Caco-2 (cell line): ENCODE results near the gene MEGF11. TPM values are rescaled to one million over a fixed set of nuclear protein-coding genes. Genes with fewer than 3 reads are reported as not detected.

ENCODE experiments used
- BruUV-seq: library from RNA; stranded (reverse); fragments of 400-500 nt; replicated peaks from 2 replicates; lab custom pipeline; 2021; lab: Mats Ljungman, UMichigan
- CTCF ChIA-PET: fragments of 300-600 bp; sonication (Branson Sonifier 250); formaldehyde crosslinking; loops from one replicate; lab custom pipeline; 2022; ENCODE audit warnings: antibody characterized with exemption; lab: Charles Lee
- POLR2A ChIA-PET: fragments of 300-600 bp; sonication (Branson Sonifier 250); formaldehyde crosslinking; loops from one replicate; lab custom pipeline; 2022; ENCODE audit warnings: antibody characterized with exemption; lab: Charles Lee
- DNase-seq, 2 experiments: peaks; one replicate each; pipeline versions ENCODE4 v3.0.0 to v3.0.0-alpha.2; 2020 to 2022
- H3K27me3 ChIP-seq: replicated peaks from 2 replicates; pipeline ENCODE4 v1.6.0; 2011; ENCODE audit warnings: low read length; ENCODE audit not compliant: control insufficient read depth, insufficient read depth
- H3K36me3 ChIP-seq: 2 replicates; pipeline ENCODE4 v1.5.1; 2011; ENCODE audit warnings: low read length; ENCODE audit not compliant: control insufficient read depth, insufficient read depth
- H3K4me1 ChIP-seq: fragments of 250-450 bp; sonication (Bioruptor Pico); 2 replicates; pipeline ENCODE4 v1.5.1; 2020; ENCODE audit warnings: mild to moderate bottlenecking
- H3K4me3 ChIP-seq: 2 replicates; pipeline ENCODE4 v1.5.1; 2011; ENCODE audit warnings: low read depth, mild to moderate bottlenecking, control low read depth, low read length
- H3K9me3 ChIP-seq: fragments of 250-450 bp; sonication (Bioruptor Pico); 2 replicates; pipeline ENCODE4 v1.5.1; 2020; ENCODE audit warnings: mild to moderate bottlenecking, moderate library complexity
- H3K27ac Mint-ChIP-seq: one replicate; pipeline ENCODE4 v1.8.0; 2022; ENCODE audit warnings: mixed read lengths; ENCODE audit not compliant: unreplicated experiment
- H3K27me3 Mint-ChIP-seq: one replicate; pipeline ENCODE4 v1.8.0; 2022; ENCODE audit warnings: mixed read lengths; ENCODE audit not compliant: insufficient read depth, unreplicated experiment
- H3K36me3 Mint-ChIP-seq: one replicate; pipeline ENCODE4 v1.8.0; 2022; ENCODE audit warnings: mild to moderate bottlenecking, mixed read lengths; ENCODE audit not compliant: insufficient read depth, unreplicated experiment
- H3K4me1 Mint-ChIP-seq: one replicate; pipeline ENCODE4 v1.8.0; 2022; ENCODE audit warnings: low read depth, mixed read lengths; ENCODE audit not compliant: unreplicated experiment
- H3K4me3 Mint-ChIP-seq: one replicate; pipeline ENCODE4 v1.8.0; 2022; ENCODE audit warnings: mild to moderate bottlenecking, moderate library complexity, mixed read lengths; ENCODE audit not compliant: unreplicated experiment
- H3K9me3 Mint-ChIP-seq: one replicate; pipeline ENCODE4 v1.8.0; 2022; ENCODE audit warnings: mixed read lengths; ENCODE audit not compliant: unreplicated experiment
- intact Hi-C: fragments of 100-400 bp; cut with micrococcal nuclease; formaldehyde crosslinking; loops from one replicate; pipeline ENCODE4 v1.10.0; 2022; ENCODE audit not compliant: unreplicated experiment
- microRNA-seq: library from miRNA; unstranded; fragments of <30 nt; microRNA quantifications from one replicate; pipeline ENCODE4 v1.2.0, GENCODE V29; 2022
- total RNA-seq: library from RNA; stranded (reverse); gene quantifications from 2 replicates; pipeline ENCODE4 v1.2.3, GENCODE V29; 2022
- TF ChIP-seq, protein P1 (sequence below), 2 experiments: fragments of 200-600 bp in 1 of 2; IDR thresholded peaks; 1 replicate in 1 of 2; 2 replicates in 1 of 2; pipeline versions ENCODE4 v1.5.1 to v1.8.0; 2011 to 2022; ENCODE audit warnings: antibody characterized with exemption in 1 of 2, control low read depth in 1 of 2, inconsistent platforms in 1 of 2, low read depth in 1 of 2, low read length in 1 of 2, mild to moderate bottlenecking in 1 of 2, moderate library complexity in 1 of 2; ENCODE audit not compliant: insufficient read depth in 1 of 2, severe bottlenecking in 1 of 2, unreplicated experiment in 1 of 2

Gene MEGF11
- total RNA-seq, 1 experiment from 2014 or later = 0.66 TPM

DNA sequence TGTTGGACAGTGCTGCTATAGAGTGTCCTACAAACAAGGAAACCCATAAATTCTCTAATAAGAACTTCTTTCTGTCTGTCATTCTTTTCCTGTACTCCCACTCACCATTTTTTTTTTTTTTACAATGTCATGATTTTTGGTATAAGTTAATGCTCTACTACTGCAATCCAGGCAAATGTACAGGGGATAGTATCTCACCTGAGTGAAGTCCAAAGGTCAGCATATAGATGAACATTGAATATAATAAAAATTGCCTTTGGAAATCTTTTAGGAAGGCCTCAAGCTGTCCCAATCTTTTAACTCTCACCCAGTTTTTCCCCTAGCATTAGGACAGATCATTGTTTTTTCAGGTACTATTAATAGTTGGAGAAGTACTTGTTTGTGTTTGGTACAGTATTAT is 405.6 kb downstream of the MEGF11 start:
- TF ChIP-seq, protein P1, sequence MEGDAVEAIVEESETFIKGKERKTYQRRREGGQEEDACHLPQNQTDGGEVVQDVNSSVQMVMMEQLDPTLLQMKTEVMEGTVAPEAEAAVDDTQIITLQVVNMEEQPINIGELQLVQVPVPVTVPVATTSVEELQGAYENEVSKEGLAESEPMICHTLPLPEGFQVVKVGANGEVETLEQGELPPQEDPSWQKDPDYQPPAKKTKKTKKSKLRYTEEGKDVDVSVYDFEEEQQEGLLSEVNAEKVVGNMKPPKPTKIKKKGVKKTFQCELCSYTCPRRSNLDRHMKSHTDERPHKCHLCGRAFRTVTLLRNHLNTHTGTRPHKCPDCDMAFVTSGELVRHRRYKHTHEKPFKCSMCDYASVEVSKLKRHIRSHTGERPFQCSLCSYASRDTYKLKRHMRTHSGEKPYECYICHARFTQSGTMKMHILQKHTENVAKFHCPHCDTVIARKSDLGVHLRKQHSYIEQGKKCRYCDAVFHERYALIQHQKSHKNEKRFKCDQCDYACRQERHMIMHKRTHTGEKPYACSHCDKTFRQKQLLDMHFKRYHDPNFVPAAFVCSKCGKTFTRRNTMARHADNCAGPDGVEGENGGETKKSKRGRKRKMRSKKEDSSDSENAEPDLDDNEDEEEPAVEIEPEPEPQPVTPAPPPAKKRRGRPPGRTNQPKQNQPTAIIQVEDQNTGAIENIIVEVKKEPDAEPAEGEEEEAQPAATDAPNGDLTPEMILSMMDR (IDR thresholded peaks at IDR 0.05; ENCODE audit: insufficient read depth in 1 of 2, low read depth in 1 of 2, low read length in 1 of 2, severe bottlenecking in 1 of 2, unreplicated experiment in 1 of 2) = no peak
- no peak overlapping the region for H3K4me3 Mint-ChIP-seq
- H3K4me3 ChIP-seq = no peak overlapping the region
- H3K4me1 ChIP-seq = no peaks in the 10 kb centered on the region
- H3K36me3 Mint-ChIP-seq = no peaks in the 10 kb centered on the region
- DNase-seq = no peak
- CTCF ChIA-PET = no interaction called here
- no peaks in the 10 kb centered on the region for H3K27me3 Mint-ChIP-seq
- no peaks in the 10 kb centered on the region for H3K9me3 Mint-ChIP-seq
- H3K36me3 ChIP-seq = no peaks in the 10 kb centered on the region
- no peaks in the 10 kb centered on the region for H3K4me1 Mint-ChIP-seq
- no peak overlapping the region for H3K27ac Mint-ChIP-seq
- POLR2A ChIA-PET = interaction anchor here (0.6 kb wide), 1 partner anchor 538 kb away, joined by 3 read pairs; no protein-coding TSS in a partner anchor
- intact Hi-C loops = loop anchor here (2.0 kb wide), 1 partner anchor 15 kb away; no protein-coding TSS in a partner anchor
- no peaks in the 10 kb centered on the region for H3K27me3 ChIP-seq
- H3K9me3 ChIP-seq = peaks cover 4% of the 10 kb centered on the region; the same call in 1 of the 2 replicates
- no TSS peak for BruUV-seq

DNA sequence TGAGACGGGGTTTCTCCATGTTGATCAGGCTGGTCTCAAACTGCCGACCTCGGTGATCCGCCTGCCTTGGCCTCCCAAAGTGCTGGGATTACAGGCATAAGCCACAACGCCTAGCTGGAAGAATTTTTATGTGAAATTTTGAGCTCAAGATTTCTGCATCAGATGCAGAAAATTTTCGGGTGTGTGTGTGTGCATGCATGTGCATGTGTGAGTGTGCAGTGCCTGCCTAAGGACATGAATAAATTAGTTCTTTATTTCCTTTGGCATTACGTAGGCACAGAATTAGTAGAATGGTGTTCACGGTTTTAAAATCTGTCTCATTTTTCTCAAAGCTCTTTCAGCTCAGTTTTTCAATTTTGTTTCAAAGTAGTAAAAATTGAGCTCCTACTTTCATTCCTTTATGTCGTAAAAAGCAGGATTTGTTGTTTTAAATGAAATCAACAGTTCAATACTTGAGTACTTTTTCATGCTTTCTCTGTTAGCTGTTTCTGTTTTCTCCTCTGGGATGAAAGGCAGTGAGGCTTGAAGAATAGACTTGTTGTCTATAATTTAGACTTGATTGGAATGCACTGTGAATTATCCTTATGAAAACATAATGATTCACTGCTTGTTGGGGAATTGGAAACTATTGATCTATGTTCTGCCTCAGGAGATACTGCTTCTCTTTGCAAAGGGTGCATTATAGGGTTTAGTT is 407.6 kb downstream of the MEGF11 start:
- H3K4me1 ChIP-seq = no peaks in the 10 kb centered on the region
- Mint-ChIP-seq H3K9me3 (no peaks in the 10 kb centered on the region), H3K27ac (no peak overlapping the region), H3K4me1 (no peaks in the 10 kb centered on the region), H3K36me3 (no peaks in the 10 kb centered on the region), H3K4me3 (no peak overlapping the region), H3K27me3 (no peaks in the 10 kb centered on the region)
- no peaks in the 10 kb centered on the region for H3K27me3 ChIP-seq
- no peak overlapping the region for H3K4me3 ChIP-seq
- DNase-seq = no peak
- TF ChIP-seq, protein P1 (IDR thresholded peaks at IDR 0.05; ENCODE audit: insufficient read depth in 1 of 2, low read depth in 1 of 2, low read length in 1 of 2, severe bottlenecking in 1 of 2, unreplicated experiment in 1 of 2) = no peak
- ChIA-PET CTCF (no interaction called here), POLR2A (no interaction called here)
- no TSS peak for BruUV-seq
- intact Hi-C loops = no loop called here
- H3K36me3 ChIP-seq = no peaks in the 10 kb centered on the region
- H3K9me3 ChIP-seq = peaks cover 6% of the 10 kb centered on the region; the same call in 1 of the 2 replicates

Small RNA genes lying within 50 kb of the gene (microRNA-seq; reads per million reads assigned to microRNA genes)
- not detected for gene MIR4311

Other genes with a start within 250 kb of the MEGF11 start
- 25.3 and 25.6 TPM in 2 replicates for gene DIS3L, start 39.8 kb upstream of the MEGF11 start, total RNA-seq
- gene TIPIN, start 102.9 kb upstream of the MEGF11 start, total RNA-seq = 22.8 and 28.0 TPM in 2 replicates
- gene MAP2K1, start 133.2 kb upstream of the MEGF11 start, total RNA-seq = 63.7 and 64.1 TPM in 2 replicates
- gene SNAPC5, start 244.0 kb upstream of the MEGF11 start, total RNA-seq = 28.1 and 31.4 TPM in 2 replicates